ENCODE measurements around the gene CASP7.
"Not testable (repeated sequence)": the region's sequence is repeated elsewhere in the genome, so short reads cannot be mapped to it uniquely, and the experiment has no call there.

Gene CASP7

GRCh38 chr10:113754768-113755167 is 75.1 kb downstream of the CASP7 start:
- DNase-seq = no peak

GRCh38 chr10:113756940-113757543 is 77.3 kb downstream of the CASP7 start:
- no peak for DNase-seq

DNA sequence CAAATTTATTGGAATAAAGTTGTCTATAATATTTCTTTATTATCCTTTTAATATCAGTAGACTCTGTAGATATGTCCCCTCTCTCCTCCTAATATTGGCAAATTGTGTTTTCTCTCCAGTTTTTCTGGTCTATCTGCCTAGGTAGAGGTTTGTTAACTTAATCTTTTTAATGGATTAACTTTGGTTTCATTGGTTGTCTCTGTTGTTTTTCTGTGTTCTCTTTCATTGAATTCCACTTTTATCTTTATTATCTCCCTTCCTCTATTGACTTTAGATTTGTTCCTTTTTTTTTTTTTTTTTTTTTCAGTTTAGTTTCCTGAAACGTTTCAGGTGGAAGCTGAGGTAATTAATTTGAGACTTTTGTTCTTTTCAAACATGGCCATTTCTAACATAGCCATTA is 82.4 kb downstream of the CASP7 start:
- no peak for DNase-seq

DNA sequence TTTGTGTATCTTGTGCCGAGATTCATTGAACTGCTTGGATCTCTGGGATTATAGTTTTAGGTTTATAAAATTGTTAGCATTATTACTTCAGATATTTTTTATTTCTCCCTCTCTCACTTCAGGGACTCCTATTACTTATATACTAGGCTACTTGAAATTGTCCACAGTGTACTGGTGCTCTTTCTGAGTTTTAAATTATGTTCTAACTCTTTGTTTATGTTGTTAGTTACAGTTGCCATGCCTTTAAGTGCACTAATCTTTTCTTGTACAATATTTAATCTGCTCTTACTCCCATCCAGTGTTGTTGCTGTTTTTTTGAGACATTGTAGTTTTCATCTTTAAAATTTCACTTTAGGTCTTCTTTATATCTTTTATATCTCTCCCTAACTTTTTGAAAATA is 84.9 kb downstream of the CASP7 start:
- no peak for DNase-seq

DNA sequence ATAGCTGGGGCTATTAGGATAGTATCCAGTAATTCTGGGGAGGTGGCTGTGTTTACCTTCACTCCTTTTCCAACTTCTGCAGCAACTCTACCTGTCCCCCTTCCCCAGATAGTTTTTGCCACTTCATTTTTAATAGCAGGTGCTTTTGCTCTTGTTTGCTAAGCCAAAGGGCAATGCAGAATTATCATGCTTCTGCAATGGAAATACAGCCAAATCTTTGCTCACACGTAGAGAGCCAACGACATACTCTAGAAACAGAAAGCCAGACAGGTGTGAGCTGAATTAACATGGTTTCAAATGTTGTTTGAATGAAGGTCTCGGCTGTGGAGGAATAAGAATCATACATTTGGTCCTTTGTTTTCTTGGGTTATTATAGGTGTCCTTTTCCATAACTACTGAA is 86.2 kb downstream of the CASP7 start:
- no peak for DNase-seq

DNA sequence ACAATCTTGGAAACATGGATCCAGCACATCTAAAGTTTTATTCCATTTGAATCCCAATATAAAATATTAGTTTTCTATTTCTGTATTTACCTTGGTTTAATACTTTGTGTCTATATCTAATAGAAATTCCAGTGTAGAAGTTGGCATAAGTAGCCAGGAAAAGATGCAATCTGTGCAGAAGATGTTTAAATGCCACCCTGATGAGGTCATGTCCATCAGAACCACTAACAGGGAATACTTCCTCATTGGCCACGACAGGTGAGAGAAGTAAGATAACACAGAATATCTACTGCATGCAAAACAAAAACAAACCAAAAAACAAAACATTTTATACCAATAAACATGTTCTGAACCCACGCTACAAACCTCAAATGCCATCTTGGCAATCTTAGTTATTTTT is 87.5 kb downstream of the CASP7 start:
- DNase-seq = no peak

DNA sequence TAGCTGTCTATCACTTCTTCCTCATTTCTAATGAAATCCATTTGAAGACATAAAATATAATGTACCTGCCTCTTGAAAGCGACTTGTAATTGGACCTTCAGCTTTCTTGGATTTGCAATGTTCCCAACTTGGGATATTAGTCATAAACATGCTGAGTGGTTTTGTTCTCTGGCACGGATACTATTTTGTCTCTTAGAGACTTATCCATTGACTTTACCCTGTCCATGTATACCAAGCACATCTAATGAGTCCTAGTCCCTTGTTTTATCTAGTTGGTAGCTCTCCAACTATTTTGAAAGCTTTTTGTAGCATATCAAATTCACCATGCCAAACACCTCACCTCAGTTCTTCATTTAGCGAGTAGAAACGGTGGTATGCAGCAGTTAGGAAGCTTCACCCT is 90.6 kb downstream of the CASP7 start:
- DNase-seq = no peak

DNA sequence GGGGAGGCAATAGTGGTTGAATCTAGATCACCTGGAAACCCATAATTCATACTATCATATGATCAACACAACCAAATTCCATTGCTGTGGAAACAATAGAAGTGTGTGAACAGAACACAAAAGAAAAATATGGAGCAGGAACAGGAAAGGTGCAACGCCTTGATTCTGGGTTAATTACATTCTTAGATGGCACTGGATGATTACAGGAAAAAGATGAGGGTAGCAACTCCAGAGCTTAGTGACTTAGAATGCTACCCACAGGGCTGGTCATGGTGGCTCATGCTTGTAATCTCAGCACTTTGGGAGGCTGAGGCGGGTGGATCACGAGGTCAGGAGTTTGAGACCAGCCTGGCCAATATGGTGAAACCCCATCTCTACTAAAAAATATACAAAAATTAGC is 91.4 kb downstream of the CASP7 start:
- DNase-seq = not testable (repeated sequence)

- no peak for DNase-seq
Observed at GRCh38 chr10:113775686-113776294, 96.1 kb downstream of the CASP7 start.

GRCh38 chr10:113776553-113776952 is 96.8 kb downstream of the CASP7 start:
- DNase-seq = no peak

Measured in eye (tissue), 1 donor.